Vagina (tissue), 2 donors: ENCODE results near the gene UBXN1. TPM values are rescaled to one million over a fixed set of nuclear protein-coding genes. Genes with fewer than 3 reads are reported as not detected.
A peak's percentile ranks its signal among the peaks of the same experiment; 100 is the strongest.

Experiments
- DNase-seq, 2 donors: peaks; one replicate each; pipeline ENCODE4 v3.0.0-alpha.2; 2017; ENCODE audit errors: extremely low spot score in 2 of 2
- H3K27ac ChIP-seq: fragments of 200-600 bp; sonication (generic); one replicate; pipeline ENCODE4 v1.5.1; 2019
- H3K27me3 ChIP-seq: fragments of 200-600 bp; sonication (generic); one replicate; pipeline ENCODE4 v1.5.1; 2019
- H3K36me3 ChIP-seq, 2 donors: fragments of 200-600 bp; sonication (generic); one replicate each; pipeline ENCODE4 v1.5.1; 2017 to 2019
- H3K4me1 ChIP-seq: fragments of 200-600 bp; sonication (generic); one replicate; pipeline ENCODE4 v1.5.1; 2019
- H3K4me3 ChIP-seq, 2 donors: fragments of 200-600 bp; sonication (generic); 1 replicate in 1 of 2; 2 replicates in 1 of 2; pipeline ENCODE4 v1.5.1; 2016 to 2019
- H3K9me3 ChIP-seq: fragments of 200-600 bp; sonication (generic); one replicate; pipeline ENCODE4 v1.5.1; 2019
- CTCF ChIP-seq, 3 experiments: fragments of 450-650 bp in 2 of 3; fragments of 200-600 bp in 1 of 3; sonication (generic) in 1 of 3; IDR thresholded peaks; one replicate each; pipeline ENCODE4 v1.5.1; 2017 to 2019; ENCODE audit warnings: antibody characterized with exemption in 3 of 3, mild to moderate bottlenecking in 2 of 3, moderate library complexity in 2 of 3
- POLR2A ChIP-seq, 2 donors: fragments of 450-650 bp; IDR thresholded peaks; one replicate each; pipeline ENCODE4 v1.6.1; 2017; ENCODE audit warnings: antibody characterized with exemption in 2 of 2, mild to moderate bottlenecking in 2 of 2, moderate library complexity in 2 of 2
- POLR2AphosphoS5 ChIP-seq, 2 donors: sonication (generic); formaldehyde crosslinking; IDR thresholded peaks; one replicate each; pipeline ENCODE4 v1.9.0; 2017; ENCODE audit warnings: antibody characterized with exemption in 2 of 2, mild to moderate bottlenecking in 2 of 2, low read depth in 1 of 2; ENCODE audit not compliant: insufficient read depth in 1 of 2
- intact Hi-C: fragments of 100-400 bp; cut with DNase I; formaldehyde crosslinking; loops from one replicate; pipeline ENCODE4 v1.15.1; 2023
- total RNA-seq: library from RNA; depleted of rRNA; stranded (reverse); fragments of >200 nt; gene quantifications from one replicate; pipeline ENCODE4 v1.2.3, GENCODE V29; 2016

The UBXN1 gene
- total RNA-seq, 1 donor from 2014 or later: 216 TPM

- peak overlapping the region; percentile 89 for H3K27ac ChIP-seq
- H3K4me3 ChIP-seq: peak overlapping the region; percentile 45 to 50
- intact Hi-C loops: no loop called here
- H3K9me3 ChIP-seq: no peaks in the 10 kb centered on the region
- TF ChIP-seq POLR2A (IDR thresholded peaks at IDR 0.05): no peak
- TF ChIP-seq CTCF (IDR thresholded peaks at IDR 0.05): no peak
- TF ChIP-seq POLR2AphosphoS5 (IDR thresholded peaks at IDR 0.05; ENCODE audit: insufficient read depth in 1 of 2, low read depth in 1 of 2): no peak
- no peaks in the 10 kb centered on the region for H3K27me3 ChIP-seq
- H3K4me1 ChIP-seq: peaks cover 31% of the 10 kb centered on the region
- H3K36me3 ChIP-seq: peaks cover 0 to 15% of the 10 kb centered on the region in 2 donors
- no peak for DNase-seq
Observed at GRCh38 chr11:62688491-62688890, 9.6 kb upstream of the UBXN1 start.

GRCh38 chr11:62687508-62688396 is 8.9 kb upstream of the UBXN1 start:
- intact Hi-C loops: no loop called here
- no peak for DNase-seq
- TF ChIP-seq POLR2A (IDR thresholded peaks at IDR 0.05) (no peak), POLR2AphosphoS5 (IDR thresholded peaks at IDR 0.05; ENCODE audit: insufficient read depth in 1 of 2, low read depth in 1 of 2) (peak in 1 of 2 donors; percentile 63)
- Histone ChIP-seq H3K27me3 (no peaks in the 10 kb centered on the region), H3K4me3 (peak overlapping the region; percentile 45 to 50), H3K4me1 (peaks cover 31% of the 10 kb centered on the region), H3K9me3 (no peaks in the 10 kb centered on the region), H3K27ac (peak overlapping the region; percentile 89), H3K36me3 (peaks cover 0 to 15% of the 10 kb centered on the region in 2 donors)

- H3K27me3 ChIP-seq: no peaks in the 10 kb centered on the region
- no peak overlapping the region for H3K27ac ChIP-seq
- H3K4me3 ChIP-seq: no peak overlapping the region
- H3K4me1 ChIP-seq: peaks cover 22% of the 10 kb centered on the region
- intact Hi-C loops: no loop called here
- TF ChIP-seq CTCF (IDR thresholded peaks at IDR 0.05): no peak
- TF ChIP-seq POLR2AphosphoS5 (IDR thresholded peaks at IDR 0.05; ENCODE audit: insufficient read depth in 1 of 2, low read depth in 1 of 2): no peak
- no peak for TF ChIP-seq POLR2A (IDR thresholded peaks at IDR 0.05)
- peaks cover 0 to 3% of the 10 kb centered on the region in 2 donors for H3K36me3 ChIP-seq
- H3K9me3 ChIP-seq: no peaks in the 10 kb centered on the region
- no peak for DNase-seq
Observed at GRCh38 chr11:62682518-62682917, 3.6 kb upstream of the UBXN1 start.

DNA sequence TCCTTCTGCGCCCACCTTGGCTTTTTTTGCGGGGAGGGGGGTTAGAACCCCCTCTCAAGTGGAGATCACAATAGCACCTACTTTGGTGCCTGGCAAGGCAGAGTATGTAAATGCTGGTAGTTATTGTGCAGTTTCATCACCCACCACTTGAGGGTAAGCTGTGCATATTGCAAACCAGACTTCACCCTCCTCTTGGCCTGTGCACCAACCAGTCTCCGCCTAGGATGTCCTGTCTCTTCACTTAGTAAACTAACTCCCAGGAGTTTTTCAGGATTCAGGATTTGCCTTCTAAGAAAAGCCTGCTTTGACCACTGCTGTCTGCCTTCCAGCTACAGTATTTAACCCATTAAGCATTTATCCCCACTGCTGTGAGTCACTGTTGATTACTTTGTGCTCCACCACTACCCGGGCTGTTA is 2.0 kb upstream of the UBXN1 start:
- H3K27me3 ChIP-seq: no peaks in the 10 kb centered on the region
- H3K4me1 ChIP-seq: peaks cover 28% of the 10 kb centered on the region
- no peaks in the 10 kb centered on the region for H3K9me3 ChIP-seq
- intact Hi-C loops: no loop called here
- peaks cover 0 to 19% of the 10 kb centered on the region in 2 donors for H3K36me3 ChIP-seq
- H3K4me3 ChIP-seq: no peak overlapping the region
- TF ChIP-seq CTCF (IDR thresholded peaks at IDR 0.05): peak in 2 of 3 experiments; percentile 21 to 38
- TF ChIP-seq POLR2AphosphoS5 (IDR thresholded peaks at IDR 0.05; ENCODE audit: insufficient read depth in 1 of 2, low read depth in 1 of 2): peak in 1 of 2 donors; percentile 30
- no peak for TF ChIP-seq POLR2A (IDR thresholded peaks at IDR 0.05)
- H3K27ac ChIP-seq: no peak overlapping the region
- no peak for DNase-seq

GRCh38 chr11:62678433-62678769 is 472 bp downstream of the UBXN1 start:
- TF ChIP-seq POLR2A (IDR thresholded peaks at IDR 0.05) (no peak), POLR2AphosphoS5 (IDR thresholded peaks at IDR 0.05; ENCODE audit: insufficient read depth in 1 of 2, low read depth in 1 of 2) (no peak), CTCF (IDR thresholded peaks at IDR 0.05) (no peak)
- peaks cover 0 to 32% of the 10 kb centered on the region in 2 donors for H3K36me3 ChIP-seq
- peak overlapping the region; percentile 86 for H3K27ac ChIP-seq
- intact Hi-C loops: no loop called here
- peak overlapping the region; percentile 95 to 98 for H3K4me3 ChIP-seq
- H3K4me1 ChIP-seq: peaks cover 43% of the 10 kb centered on the region
- no peaks in the 10 kb centered on the region for H3K27me3 ChIP-seq
- no peak for DNase-seq
- no peaks in the 10 kb centered on the region for H3K9me3 ChIP-seq
